ENCODE results near the gene GSK3B.

DNA sequence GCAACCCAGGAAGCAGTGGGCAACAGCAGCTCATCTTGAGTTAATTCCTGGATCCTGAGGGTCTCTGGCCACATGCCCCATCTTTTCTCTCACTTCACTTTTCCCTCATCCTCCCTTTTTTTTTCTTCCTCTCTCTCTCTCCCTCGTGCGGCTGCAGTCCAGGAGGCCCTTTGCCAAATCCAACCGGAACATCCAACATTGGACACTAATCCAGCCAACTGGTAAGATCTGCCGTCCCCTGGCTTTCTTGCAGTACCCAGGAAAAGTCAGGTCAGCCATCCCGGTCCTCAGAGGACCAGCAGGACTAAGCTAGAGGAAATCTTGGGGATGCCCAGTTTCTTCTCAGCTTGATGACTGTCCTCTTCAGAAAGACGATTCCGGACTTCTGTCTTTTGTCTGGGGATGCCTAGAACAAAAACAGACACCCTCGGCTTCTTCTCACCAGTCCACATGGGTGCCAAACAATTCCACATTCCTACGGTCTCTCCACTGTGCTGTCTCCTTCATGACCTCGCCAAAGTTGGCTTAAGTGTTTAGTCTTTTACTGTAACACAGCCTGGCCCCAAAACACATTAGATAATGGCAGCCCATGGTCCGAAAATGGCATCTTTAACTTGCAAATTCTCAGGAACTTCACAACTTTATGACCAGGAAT, 115.6 kb downstream of the GSK3B start:
- TF ChIP-seq CTCF (IDR thresholded peaks at IDR 0.05) (no peak), POLR2A (IDR thresholded peaks at IDR 0.05) (no peak), POLR2AphosphoS5 (IDR thresholded peaks at IDR 0.05; ENCODE audit: insufficient read depth in 1 of 2, low read depth in 1 of 2) (no peak)

Data from vagina (tissue), 2 donors.